Nephron (organoid): ENCODE measurements around the gene PIGO.

Experiments
- H3K27ac Mint-ChIP-seq, 3 experiments: 2 replicates each; pipeline ENCODE4 v1.8.0; 2020; ENCODE audit warnings: mixed read lengths in 3 of 3, mild to moderate bottlenecking in 2 of 3, moderate library complexity in 1 of 3
- H3K27me3 Mint-ChIP-seq: 2 replicates; pipeline ENCODE4 v1.8.0; 2021; ENCODE audit warnings: low read depth, mild to moderate bottlenecking, moderate library complexity, mixed read lengths
- H3K36me3 Mint-ChIP-seq: 2 replicates; pipeline ENCODE4 v1.8.0; 2020; ENCODE audit warnings: low read depth, mixed read lengths
- H3K4me1 Mint-ChIP-seq: 2 replicates; pipeline ENCODE4 v1.8.0; 2020; ENCODE audit warnings: mixed read lengths
- H3K4me3 Mint-ChIP-seq, 3 experiments: 2 replicates each; pipeline ENCODE4 v1.8.0; 2020; ENCODE audit warnings: mild to moderate bottlenecking in 3 of 3, mixed read lengths in 3 of 3, moderate library complexity in 2 of 3
- H3K9me3 Mint-ChIP-seq: 2 replicates; pipeline ENCODE4 v1.8.0; 2020; ENCODE audit warnings: mixed read lengths
- CTCF ChIP-seq, 3 experiments: fragments of 200-600 bp; sonication (generic); IDR thresholded peaks; one replicate each; pipeline ENCODE4 v1.5.0; 2021; ENCODE audit warnings: antibody characterized with exemption in 3 of 3; ENCODE audit not compliant: unreplicated experiment in 3 of 3

The PIGO gene

GRCh38 chr9:35076848-35077247 lies 19.5 kb downstream of the PIGO start:
- H3K4me3 Mint-ChIP-seq = peak overlapping the region; percentile 93 to 96 (median 94)
- TF ChIP-seq CTCF (IDR thresholded peaks at IDR 0.05; ENCODE audit: unreplicated experiment in 3 of 3) = no peak

DNA sequence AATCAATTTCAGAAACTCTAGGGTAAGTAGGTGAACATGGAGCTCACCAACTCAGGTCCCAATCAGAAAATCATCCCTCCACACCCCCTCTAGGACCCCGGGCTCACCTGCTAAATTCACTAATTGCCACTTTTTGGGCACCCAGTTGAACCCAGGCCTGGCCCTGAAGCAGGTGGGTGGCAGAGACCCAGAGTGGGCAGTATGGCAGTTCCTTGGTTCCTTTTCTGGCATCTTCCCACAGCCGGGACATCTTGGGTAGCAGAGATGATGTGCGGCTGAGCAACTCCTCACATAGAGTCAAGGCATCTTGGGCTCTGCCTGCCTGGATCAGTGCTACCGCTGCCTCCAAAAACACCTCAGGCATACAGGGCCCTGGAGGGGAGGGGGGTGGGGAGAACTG lies 21.0 kb downstream of the PIGO start:
- H3K27ac Mint-ChIP-seq = no peak overlapping the region
- no peak for TF ChIP-seq CTCF (IDR thresholded peaks at IDR 0.05; ENCODE audit: unreplicated experiment in 3 of 3)
- H3K9me3 Mint-ChIP-seq = no peaks in the 10 kb centered on the region
- peaks cover 28% of the 10 kb centered on the region for H3K36me3 Mint-ChIP-seq
- no peak overlapping the region for H3K4me3 Mint-ChIP-seq
- H3K27me3 Mint-ChIP-seq = no peaks in the 10 kb centered on the region
- H3K4me1 Mint-ChIP-seq = peaks cover 43% of the 10 kb centered on the region

More at GRCh38 chr9:35076848-35077247, 19.5 kb downstream of the PIGO start:
- peaks cover 31% of the 10 kb centered on the region for H3K4me1 Mint-ChIP-seq
- no peak overlapping the region for H3K27ac Mint-ChIP-seq
- no peaks in the 10 kb centered on the region for H3K9me3 Mint-ChIP-seq
- H3K27me3 Mint-ChIP-seq = no peaks in the 10 kb centered on the region
- H3K36me3 Mint-ChIP-seq = peaks cover 27% of the 10 kb centered on the region

- peak overlapping the region in 2 of 3 experiments; percentile 34 to 46 for H3K27ac Mint-ChIP-seq
- no peak for TF ChIP-seq CTCF (IDR thresholded peaks at IDR 0.05; ENCODE audit: unreplicated experiment in 3 of 3)
- peaks cover 43% of the 10 kb centered on the region for H3K4me1 Mint-ChIP-seq
- no peaks in the 10 kb centered on the region for H3K9me3 Mint-ChIP-seq
- H3K4me3 Mint-ChIP-seq = peak overlapping the region in 2 of 3 experiments; percentile 13 to 14
- H3K36me3 Mint-ChIP-seq = peaks cover 32% of the 10 kb centered on the region
- H3K27me3 Mint-ChIP-seq = no peaks in the 10 kb centered on the region
Measured at GRCh38 chr9:35074791-35075190, 21.6 kb downstream of the PIGO start.

GRCh38 chr9:35074141-35074540 lies 22.2 kb downstream of the PIGO start:
- H3K9me3 Mint-ChIP-seq = no peaks in the 10 kb centered on the region
- peak overlapping the region in 2 of 3 experiments; percentile 46 to 51 for H3K27ac Mint-ChIP-seq
- H3K4me3 Mint-ChIP-seq = no peak overlapping the region
- peaks cover 32% of the 10 kb centered on the region for H3K36me3 Mint-ChIP-seq
- H3K4me1 Mint-ChIP-seq = peaks cover 48% of the 10 kb centered on the region
- no peak for TF ChIP-seq CTCF (IDR thresholded peaks at IDR 0.05; ENCODE audit: unreplicated experiment in 3 of 3)
- no peaks in the 10 kb centered on the region for H3K27me3 Mint-ChIP-seq

GRCh38 chr9:35073279-35073612 lies 23.1 kb downstream of the PIGO start:
- Mint-ChIP-seq H3K27ac (peak overlapping the region; percentile 92 to 97 (median 96)), H3K27me3 (no peaks in the 10 kb centered on the region), H3K4me1 (peaks cover 49% of the 10 kb centered on the region), H3K4me3 (peak overlapping the region; percentile 85 to 90 (median 90)), H3K36me3 (peaks cover 39% of the 10 kb centered on the region), H3K9me3 (no peaks in the 10 kb centered on the region)
- TF ChIP-seq CTCF (IDR thresholded peaks at IDR 0.05; ENCODE audit: unreplicated experiment in 3 of 3) = no peak

- no peaks in the 10 kb centered on the region for H3K9me3 Mint-ChIP-seq
- no peak for TF ChIP-seq CTCF (IDR thresholded peaks at IDR 0.05; ENCODE audit: unreplicated experiment in 3 of 3)
- no peaks in the 10 kb centered on the region for H3K27me3 Mint-ChIP-seq
- peak within 1 kb of the TSS; percentile 94 to 97 (median 96) for H3K27ac Mint-ChIP-seq
- peak within 1 kb of the TSS; percentile 85 to 90 (median 90) for H3K4me3 Mint-ChIP-seq
- peaks cover 45% of the 10 kb centered on the region for H3K36me3 Mint-ChIP-seq
- H3K4me1 Mint-ChIP-seq = peaks cover 47% of the 10 kb centered on the region
Measured at GRCh38 chr9:35072461-35073278, 23.7 kb downstream of the PIGO start, which contains the start of gene VCP. Gene VCP (minus strand): TSS chr9:35072625. CDS start chr9:35072353, 272 bp downstream.
